ENCODE data around the gene STX5. TPM values are rescaled to one million over a fixed set of nuclear protein-coding genes. Genes with fewer than 3 reads are reported as not detected.

STX5 gene
- total RNA-seq, 4 donors from 2014 or later: 15.3 to 62.5 (median 30.2) TPM

- in situ Hi-C loops (cut with MboI; ENCODE audit: low pct_ligation_motif_present in 1 of 4, low pct_unique_long_range_greater_than_20kb in 1 of 4, low sequenced_read_pairs in 3 of 4): no loop called here
- peaks cover 7 to 22% (median 19%) of the 10 kb centered on the region in 4 donors for H3K4me1 ChIP-seq
- peak in 1 of 3 donors; percentile 9 for TF ChIP-seq POLR2AphosphoS5 (IDR thresholded peaks at IDR 0.05)
- TF ChIP-seq CTCF (IDR thresholded peaks at IDR 0.05): no peak
- no peak overlapping the region for H3K4me3 ChIP-seq
- intact Hi-C loops (cut with DNase I; ENCODE audit: low total_unique reads): no loop called here
- peak overlapping the region; percentile 95 to 99 (median 96) for H3K27ac ChIP-seq
- peaks cover 0 to 16% (median 7%) of the 10 kb centered on the region in 4 donors for H3K36me3 ChIP-seq
- no peaks in the 10 kb centered on the region for H3K27me3 ChIP-seq
- H3K9me3 ChIP-seq: no peaks in the 10 kb centered on the region
- WGBS, 2 donors (ENCODE audit: low coverage in 1 of 2): 89% methylated on average over 5 of the region's 5 CpGs; no CpG with 5 or more reads in 1 of the 2 donors
- DNase-seq: peak; percentile 10
Observed at GRCh38 chr11:62806611-62807121, 25.2 kb downstream of the STX5 start.

- WGBS, 2 donors (ENCODE audit: low coverage in 1 of 2): 30 to 35% methylated on average over 2 to 12 of the region's 12 CpGs
- in situ Hi-C loops (cut with MboI; ENCODE audit: low pct_ligation_motif_present in 1 of 4, low pct_unique_long_range_greater_than_20kb in 1 of 4, low sequenced_read_pairs in 3 of 4) (no loop called here), intact Hi-C loops (cut with DNase I; ENCODE audit: low total_unique reads) (no loop called here)
- no peaks in the 10 kb centered on the region for H3K27me3 ChIP-seq
- peaks cover 7 to 22% (median 19%) of the 10 kb centered on the region in 4 donors for H3K4me1 ChIP-seq
- peak overlapping the region; percentile 62 to 96 (median 88) for H3K4me3 ChIP-seq
- DNase-seq: peak; percentile 16
- H3K36me3 ChIP-seq: peaks cover 0 to 22% (median 11%) of the 10 kb centered on the region in 4 donors
- TF ChIP-seq POLR2AphosphoS5 (IDR thresholded peaks at IDR 0.05) (no peak), EP300 (IDR thresholded peaks at IDR 0.05; ENCODE audit: low read depth) (no peak), POLR2A (IDR thresholded peaks at IDR 0.05) (no peak), CTCF (IDR thresholded peaks at IDR 0.05) (no peak)
- H3K9me3 ChIP-seq: no peaks in the 10 kb centered on the region
- H3K27ac ChIP-seq: peak overlapping the region; percentile 95 to 99 (median 96)
Observed at GRCh38 chr11:62805961-62806441, 25.9 kb downstream of the STX5 start.

- DNase-seq: peak; percentile 96
- WGBS, 2 donors (ENCODE audit: low coverage in 1 of 2): 0 to 1% methylated on average over 2 to 43 of the region's 77 CpGs
- Histone ChIP-seq H3K4me3 (peak within 1 kb of the TSS; percentile 62 to 96 (median 88)), H3K9me3 (no peaks in the 10 kb centered on the region), H3K27ac (peak within 1 kb of the TSS; percentile 95 to 99 (median 96)), H3K27me3 (no peaks in the 10 kb centered on the region), H3K36me3 (peaks cover 0 to 30% (median 14%) of the 10 kb centered on the region in 4 donors), H3K4me1 (peaks cover 7 to 22% (median 18%) of the 10 kb centered on the region in 4 donors)
- TF ChIP-seq POLR2A (IDR thresholded peaks at IDR 0.05) (peak; percentile 100), POLR2AphosphoS5 (IDR thresholded peaks at IDR 0.05) (peak; percentile 100), CTCF (IDR thresholded peaks at IDR 0.05) (peak; percentile 3 to 64 (median 14)), EP300 (IDR thresholded peaks at IDR 0.05; ENCODE audit: low read depth) (no peak)
- intact Hi-C loops (cut with DNase I; ENCODE audit: low total_unique reads): no loop called here
- in situ Hi-C loops (cut with MboI; ENCODE audit: low pct_ligation_motif_present in 1 of 4, low pct_unique_long_range_greater_than_20kb in 1 of 4, low sequenced_read_pairs in 3 of 4): no loop called here
Observed at GRCh38 chr11:62805076-62805892, 26.6 kb downstream of the STX5 start, which contains the start of gene NXF1. Gene NXF1 (minus strand): TSS chr11:62805440. CDS start chr11:62805356, 84 bp downstream.

Data from transverse colon (tissue), 4 donors.